HCT116 (cell line): ENCODE results near the gene CYP26B1.

Experiments used
- CBX3 ChIP-seq: IDR thresholded peaks from 2 replicates; pipeline ENCODE4 v1.6.1; 2012; ENCODE audit warnings: low read depth
- CTCF ChIP-seq, 3 experiments: fragments of 200-600 bp in 1 of 3; sonication (generic) in 1 of 3; IDR thresholded peaks in 2 of 3; conservative IDR thresholded peaks in 1 of 3; 2 replicates each; pipeline ENCODE4 v1.5.1; 2012 to 2017; ENCODE audit warnings: low read depth in 2 of 3, low read length in 2 of 3, antibody characterized with exemption in 1 of 3, borderline replicate concordance in 1 of 3, control low read depth in 1 of 3, mild to moderate bottlenecking in 1 of 3, mixed read lengths in 1 of 3, mixed run types in 1 of 3, moderate library complexity in 1 of 3; ENCODE audit not compliant: insufficient read depth in 1 of 3
- EZH2 ChIP-seq: fragments of 200-600 bp; sonication (generic); IDR thresholded peaks from 2 replicates; pipeline ENCODE4 v1.6.1; 2017; ENCODE audit warnings: antibody characterized with exemption, mixed run types
- EZH2phosphoT487 ChIP-seq: fragments of 200-600 bp; IDR thresholded peaks from 2 replicates; pipeline ENCODE4 v1.6.1; 2018; ENCODE audit warnings: antibody characterized with exemption, borderline replicate concordance
- JUND ChIP-seq: IDR thresholded peaks from 2 replicates; pipeline ENCODE4 v1.6.1; 2012
- POLR2A ChIP-seq: IDR thresholded peaks from 2 replicates; pipeline ENCODE4 v1.7.0; 2011; ENCODE audit warnings: borderline replicate concordance; ENCODE audit not compliant: insufficient read depth, insufficient read length; ENCODE audit errors: extremely low read depth
- POLR2AphosphoS5 ChIP-seq: IDR thresholded peaks from 2 replicates; pipeline ENCODE4 v1.6.1; 2011; ENCODE audit warnings: mild to moderate bottlenecking, low read depth, low read length, moderate library complexity
- SRF ChIP-seq: IDR thresholded peaks from 2 replicates; pipeline ENCODE4 v1.6.1; 2012; ENCODE audit warnings: low read depth
- TCF7L2 ChIP-seq: IDR thresholded peaks from 2 replicates; pipeline ENCODE4 v1.7.0; 2011; ENCODE audit warnings: borderline replicate concordance, inconsistent platforms; ENCODE audit not compliant: insufficient read depth, insufficient read length; ENCODE audit errors: extremely low read depth
- YY1 ChIP-seq: IDR thresholded peaks from 2 replicates; pipeline ENCODE4 v1.6.1; 2011; ENCODE audit warnings: low read length, low read depth, moderate library complexity, mild to moderate bottlenecking; ENCODE audit not compliant: insufficient replicate concordance; ENCODE audit errors: extremely low read depth
- ZBTB33 ChIP-seq: IDR thresholded peaks from 2 replicates; pipeline ENCODE4 v1.6.1; 2011; ENCODE audit warnings: mild to moderate bottlenecking, low read length, moderate library complexity; ENCODE audit not compliant: insufficient replicate concordance; ENCODE audit errors: extremely low read depth
- ZNF274 ChIP-seq: fragments of 200-500 bp; sonication (Bioruptor generic); IDR thresholded peaks from 2 replicates; pipeline ENCODE4 v1.6.1; 2014; ENCODE audit warnings: mild to moderate bottlenecking, low read depth, low read length, inconsistent platforms

GRCh38 chr2:72145658-72146329 is 1.9 kb downstream of the CYP26B1 start:
- no peak for TF ChIP-seq CTCF (IDR thresholded peaks at IDR 0.05 in 2 of 3, conservative IDR thresholded peaks at IDR 0.05 in 1 of 3; ENCODE audit: borderline replicate concordance in 1 of 3, insufficient read depth in 1 of 3, low read depth in 2 of 3, low read length in 2 of 3)
- TF ChIP-seq EZH2phosphoT487, result no peak
- TF ChIP-seq POLR2A, result no peak
- no peak for TF ChIP-seq EZH2
- TF ChIP-seq CBX3, result no peak
- no peak for TF ChIP-seq TCF7L2
- no peak for TF ChIP-seq JUND
- no peak for TF ChIP-seq YY1
- TF ChIP-seq SRF, result no peak
- no peak for TF ChIP-seq POLR2AphosphoS5
- TF ChIP-seq ZBTB33, result no peak
- TF ChIP-seq ZNF274, result no peak
